ENCODE measurements around the gene MAP4K5.

- no peak for TF ChIP-seq CTCF (IDR thresholded peaks at IDR 0.05)
- no peak for TF ChIP-seq POLR2A (IDR thresholded peaks at IDR 0.05)
Measured at GRCh38 chr14:50402965-50403364, 129.4 kb downstream of the MAP4K5 start.

Data from esophagus squamous epithelium (tissue), 4 donors.